Peyer's patch (tissue), 4 donors: ENCODE data around the gene LRPPRC.

ENCODE experiments used
- POLR2A ChIP-seq, 2 donors: fragments of 450-650 bp; IDR thresholded peaks; one replicate each; pipeline ENCODE4 v1.5.1; 2017; ENCODE audit warnings: antibody characterized with exemption in 2 of 2, mild to moderate bottlenecking in 2 of 2, moderate library complexity in 2 of 2
- TF ChIP-seq, protein P1 (sequence below), 6 experiments: fragments of 450-650 bp in 4 of 6; fragments of 200-600 bp in 2 of 6; sonication (generic) in 1 of 6; IDR thresholded peaks; one replicate each; pipeline ENCODE4 v1.5.1; 2017 to 2019; ENCODE audit warnings: antibody characterized with exemption in 6 of 6, mild to moderate bottlenecking in 3 of 6, moderate library complexity in 1 of 6

DNA sequence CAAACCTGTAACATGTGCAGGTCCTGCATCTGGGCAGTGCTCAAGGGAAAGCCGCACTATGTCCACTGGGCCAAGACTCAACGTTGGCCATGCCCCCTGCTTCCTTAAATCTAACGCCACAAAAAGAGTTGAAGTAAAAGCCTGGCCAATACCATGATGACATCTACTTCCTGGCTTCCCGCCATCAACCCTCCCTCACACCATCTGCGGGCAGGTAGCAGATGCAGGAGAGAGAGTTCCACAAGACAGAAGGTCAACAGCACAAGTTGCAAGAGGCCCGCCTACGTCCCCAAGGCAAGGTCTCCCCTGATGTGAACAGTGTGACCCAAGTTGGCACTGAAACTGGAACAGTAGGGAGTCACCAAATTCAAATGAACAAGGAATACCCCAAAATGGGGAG, 108.6 kb downstream of the LRPPRC start:
- TF ChIP-seq, protein P1, sequence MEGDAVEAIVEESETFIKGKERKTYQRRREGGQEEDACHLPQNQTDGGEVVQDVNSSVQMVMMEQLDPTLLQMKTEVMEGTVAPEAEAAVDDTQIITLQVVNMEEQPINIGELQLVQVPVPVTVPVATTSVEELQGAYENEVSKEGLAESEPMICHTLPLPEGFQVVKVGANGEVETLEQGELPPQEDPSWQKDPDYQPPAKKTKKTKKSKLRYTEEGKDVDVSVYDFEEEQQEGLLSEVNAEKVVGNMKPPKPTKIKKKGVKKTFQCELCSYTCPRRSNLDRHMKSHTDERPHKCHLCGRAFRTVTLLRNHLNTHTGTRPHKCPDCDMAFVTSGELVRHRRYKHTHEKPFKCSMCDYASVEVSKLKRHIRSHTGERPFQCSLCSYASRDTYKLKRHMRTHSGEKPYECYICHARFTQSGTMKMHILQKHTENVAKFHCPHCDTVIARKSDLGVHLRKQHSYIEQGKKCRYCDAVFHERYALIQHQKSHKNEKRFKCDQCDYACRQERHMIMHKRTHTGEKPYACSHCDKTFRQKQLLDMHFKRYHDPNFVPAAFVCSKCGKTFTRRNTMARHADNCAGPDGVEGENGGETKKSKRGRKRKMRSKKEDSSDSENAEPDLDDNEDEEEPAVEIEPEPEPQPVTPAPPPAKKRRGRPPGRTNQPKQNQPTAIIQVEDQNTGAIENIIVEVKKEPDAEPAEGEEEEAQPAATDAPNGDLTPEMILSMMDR (IDR thresholded peaks at IDR 0.05) = no peak
- TF ChIP-seq POLR2A (IDR thresholded peaks at IDR 0.05) = no peak
